Measurements from ENCODE around the gene PPP4R3B.

Gene PPP4R3B

DNA sequence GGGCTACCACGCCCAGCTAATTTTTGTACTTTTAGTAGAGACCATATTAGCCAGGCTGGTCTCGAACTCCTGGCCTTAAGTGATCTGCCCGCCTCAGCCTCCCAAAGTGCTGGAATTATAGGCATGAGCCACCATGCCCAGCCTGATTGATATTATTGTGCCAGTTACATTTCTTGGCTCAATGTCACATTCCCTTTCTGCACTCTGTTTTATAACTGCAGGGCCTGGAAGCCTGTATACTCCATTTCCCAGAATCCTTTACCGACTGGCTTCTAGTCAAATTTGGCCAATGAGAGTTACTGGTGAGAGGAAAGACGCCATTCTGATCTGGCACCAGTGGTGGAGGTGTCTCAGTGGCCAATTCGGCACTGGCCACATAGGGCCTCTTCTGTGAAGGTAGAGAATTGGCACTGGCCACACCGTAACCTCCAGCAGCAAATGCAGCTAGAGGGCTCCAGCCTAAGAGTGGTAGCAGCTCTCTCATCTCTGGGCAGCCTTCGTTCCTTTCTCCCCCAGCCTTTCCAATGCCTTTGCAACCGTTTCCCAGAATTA lies 114.8 kb downstream of the PPP4R3B start:
- no peak for DNase-seq

DNA sequence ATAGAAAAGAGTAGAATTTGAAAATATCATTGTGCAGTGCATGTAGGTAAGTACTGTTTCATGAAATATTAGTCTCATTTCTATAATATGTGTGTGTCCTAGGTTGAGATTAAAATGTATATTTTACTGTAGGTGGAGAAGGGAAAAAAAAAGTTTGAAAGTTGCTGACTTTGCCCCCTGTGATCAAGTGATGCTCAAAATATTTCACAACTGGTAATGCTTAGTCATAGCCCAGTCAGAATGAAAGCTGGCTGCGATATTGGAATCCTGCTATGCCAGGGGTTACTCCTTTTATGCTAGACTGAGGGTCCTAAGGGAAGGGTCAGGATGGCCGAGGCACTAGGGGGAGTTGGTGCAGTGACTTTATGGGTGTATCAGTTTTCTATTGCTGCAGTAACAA lies 117.4 kb downstream of the PPP4R3B start:
- no peak for DNase-seq

DNA sequence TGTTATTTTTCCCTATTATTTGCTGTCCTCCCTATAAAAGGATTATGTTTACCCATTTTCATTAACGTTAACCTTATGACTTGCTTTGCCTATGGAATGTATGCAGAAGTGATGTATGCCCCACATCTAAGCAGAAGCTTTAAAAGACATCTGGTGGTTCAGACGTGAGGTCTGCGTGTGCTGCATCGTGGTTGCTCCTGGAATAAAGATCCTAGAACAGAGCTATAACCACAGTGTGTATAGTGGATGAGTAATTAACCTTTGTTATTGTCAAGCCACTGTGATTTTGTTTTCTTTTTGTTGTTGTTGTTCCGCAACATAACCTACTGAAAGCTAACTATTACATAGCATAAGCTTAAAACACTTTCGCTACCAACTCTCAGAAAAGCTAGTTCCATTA lies 118.8 kb downstream of the PPP4R3B start:
- DNase-seq: no peak
